K562 (cell line): ENCODE data around the gene OR11L1.

ENCODE experiments used
- KDM1A ChIP-seq, 2 experiments: fragments of 450-650 bp; IDR thresholded peaks; 2 replicates each; pipeline ENCODE4 v1.6.1; 2016; ENCODE audit warnings: mild to moderate bottlenecking in 2 of 2
- NR4A1 ChIP-seq, 2 experiments: fragments of 250-450 bp in 1 of 2; fragments of 450-650 bp in 1 of 2; sonication (Bioruptor Pico) in 1 of 2; IDR thresholded peaks; 2 replicates each; pipeline versions ENCODE4 v1.4.0 to v1.6.1; 2016 to 2020; ENCODE audit warnings: mild to moderate bottlenecking in 2 of 2, missing compliant biosample characterization in 1 of 2, missing genetic modification characterization in 1 of 2, moderate library complexity in 1 of 2
- TAF1 ChIP-seq: IDR thresholded peaks from 2 replicates; pipeline ENCODE4 v1.6.1; 2011; ENCODE audit warnings: mild to moderate bottlenecking, low read length, moderate library complexity; ENCODE audit not compliant: insufficient read depth, control insufficient read depth, severe bottlenecking; ENCODE audit errors: extremely low read depth
- ZNF347 ChIP-seq: fragments of 450-650 bp; formaldehyde crosslinking; IDR thresholded peaks from 2 replicates; pipeline ENCODE4 v1.4.0; 2020; ENCODE audit warnings: low read depth, mild to moderate bottlenecking, moderate library complexity
- TF ChIP-seq, protein P1 (sequence below), 3 experiments: IDR thresholded peaks in 2 of 3; conservative IDR thresholded peaks in 1 of 3; 2 replicates each; pipeline ENCODE4 v1.5.1; 2011 to 2012; ENCODE audit warnings: low read length in 3 of 3, mild to moderate bottlenecking in 3 of 3, control low read depth in 2 of 3, improper control_type of control experiment in 1 of 3, inconsistent platforms in 1 of 3, low read depth in 1 of 3, mixed read lengths in 1 of 3, moderate library complexity in 1 of 3; ENCODE audit not compliant: insufficient read depth in 2 of 3

DNA sequence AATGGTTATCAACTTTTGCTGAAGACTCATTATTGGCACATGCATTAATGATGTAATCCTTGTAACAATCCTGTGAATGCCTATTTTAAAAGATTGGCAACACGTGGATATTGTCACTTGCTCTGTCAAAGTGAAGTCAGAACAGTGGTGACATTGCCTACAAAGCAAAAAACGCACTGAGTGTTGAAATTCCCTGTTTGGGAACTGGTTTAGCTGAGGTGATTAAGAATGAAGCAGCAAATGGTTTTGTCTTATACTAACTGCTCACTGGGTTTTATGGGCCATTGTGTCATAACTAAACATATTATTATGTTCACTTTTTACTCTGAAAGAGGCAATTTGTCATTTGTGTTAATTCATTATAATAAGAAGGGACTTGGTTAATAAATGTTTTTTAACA is 29.1 kb downstream of the OR11L1 start:
- TF ChIP-seq TAF1 (no peak), KDM1A (IDR thresholded peaks at IDR 0.05) (no peak), ZNF347 (CRISPR knock-in tag) (no peak), NR4A1 (CRISPR knock-in tag; IDR thresholded peaks at IDR 0.05) (no peak), NR4A1 (tag; IDR thresholded peaks at IDR 0.05) (no peak)
- TF ChIP-seq, protein P1, sequence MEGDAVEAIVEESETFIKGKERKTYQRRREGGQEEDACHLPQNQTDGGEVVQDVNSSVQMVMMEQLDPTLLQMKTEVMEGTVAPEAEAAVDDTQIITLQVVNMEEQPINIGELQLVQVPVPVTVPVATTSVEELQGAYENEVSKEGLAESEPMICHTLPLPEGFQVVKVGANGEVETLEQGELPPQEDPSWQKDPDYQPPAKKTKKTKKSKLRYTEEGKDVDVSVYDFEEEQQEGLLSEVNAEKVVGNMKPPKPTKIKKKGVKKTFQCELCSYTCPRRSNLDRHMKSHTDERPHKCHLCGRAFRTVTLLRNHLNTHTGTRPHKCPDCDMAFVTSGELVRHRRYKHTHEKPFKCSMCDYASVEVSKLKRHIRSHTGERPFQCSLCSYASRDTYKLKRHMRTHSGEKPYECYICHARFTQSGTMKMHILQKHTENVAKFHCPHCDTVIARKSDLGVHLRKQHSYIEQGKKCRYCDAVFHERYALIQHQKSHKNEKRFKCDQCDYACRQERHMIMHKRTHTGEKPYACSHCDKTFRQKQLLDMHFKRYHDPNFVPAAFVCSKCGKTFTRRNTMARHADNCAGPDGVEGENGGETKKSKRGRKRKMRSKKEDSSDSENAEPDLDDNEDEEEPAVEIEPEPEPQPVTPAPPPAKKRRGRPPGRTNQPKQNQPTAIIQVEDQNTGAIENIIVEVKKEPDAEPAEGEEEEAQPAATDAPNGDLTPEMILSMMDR (IDR thresholded peaks at IDR 0.05 in 2 of 3, conservative IDR thresholded peaks at IDR 0.05 in 1 of 3; ENCODE audit: insufficient read depth in 2 of 3, low read depth in 1 of 3, low read length in 3 of 3), result no peak
